Fibroblast of skin of left biceps (primary cell): ENCODE measurements around the gene NRIP1.

Source experiments
- DNase-seq, 2 experiments: peaks; one replicate each; pipeline ENCODE4 v3.0.0-alpha.2; 2013; ENCODE audit warnings: low read depth in 2 of 2

Gene NRIP1

GRCh38 chr21:14922980-14923379 lies 141.8 kb downstream of the NRIP1 start:
- DNase-seq = no peak

DNA sequence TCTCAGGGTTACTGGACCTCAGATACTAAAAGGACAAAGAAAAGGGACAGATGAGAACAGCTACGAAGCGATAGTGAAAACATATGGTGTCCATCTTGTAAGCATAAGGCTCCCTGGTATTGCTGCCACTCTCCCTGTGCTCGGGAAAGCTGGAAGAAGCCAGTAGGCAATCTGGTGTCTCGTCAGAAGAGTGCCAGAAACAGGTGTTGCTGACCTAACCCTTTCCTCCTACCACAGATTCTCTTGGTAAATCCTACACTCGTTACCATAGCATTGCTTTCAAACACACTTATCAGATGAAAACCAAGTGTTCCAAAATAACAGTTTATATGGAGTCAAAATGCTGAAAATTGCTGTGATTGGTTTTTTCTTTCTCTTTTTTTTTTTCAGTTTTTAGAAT lies 146.3 kb downstream of the NRIP1 start:
- DNase-seq = no peak

DNA sequence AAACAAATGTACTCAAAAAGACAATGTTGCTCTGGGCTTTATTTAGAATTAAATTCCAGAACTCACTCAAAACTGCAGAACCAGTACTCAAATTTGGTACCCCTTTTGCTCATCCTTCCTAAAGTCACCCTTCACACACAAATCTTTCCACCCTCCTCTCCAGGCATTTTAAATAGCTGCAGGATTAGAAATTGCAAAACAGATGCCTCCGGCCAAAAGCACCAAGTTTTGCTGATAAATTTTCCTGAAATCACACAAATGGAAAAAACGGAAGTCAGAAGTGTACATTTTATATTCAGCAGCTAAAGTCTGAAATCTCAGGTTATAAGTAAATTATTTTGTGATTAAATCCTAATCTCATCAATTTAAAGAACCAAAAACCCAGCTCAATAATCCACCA lies 147.0 kb downstream of the NRIP1 start:
- DNase-seq = no peak

DNA sequence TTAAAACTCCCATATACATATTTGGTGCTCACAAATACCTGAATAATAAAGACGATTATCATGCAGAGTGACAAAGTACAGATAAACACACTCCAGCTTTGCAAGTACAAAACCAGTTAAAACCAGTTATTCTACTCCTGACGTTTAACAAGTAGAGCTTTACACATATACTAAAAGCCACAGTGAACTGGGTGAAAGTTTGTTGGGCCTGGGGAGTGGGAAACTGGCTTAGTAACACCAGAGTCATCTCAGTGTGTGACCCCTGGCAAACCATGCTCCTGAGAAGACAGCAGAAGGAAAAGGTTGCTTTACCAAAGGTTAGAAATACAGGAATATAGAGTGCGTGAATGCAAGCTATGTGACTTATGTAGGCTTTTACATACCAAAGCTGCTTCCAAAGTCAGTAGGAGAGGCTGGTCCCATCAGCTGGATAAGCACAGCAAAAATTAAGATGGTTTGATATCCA lies 148.1 kb downstream of the NRIP1 start:
- no peak for DNase-seq

DNA sequence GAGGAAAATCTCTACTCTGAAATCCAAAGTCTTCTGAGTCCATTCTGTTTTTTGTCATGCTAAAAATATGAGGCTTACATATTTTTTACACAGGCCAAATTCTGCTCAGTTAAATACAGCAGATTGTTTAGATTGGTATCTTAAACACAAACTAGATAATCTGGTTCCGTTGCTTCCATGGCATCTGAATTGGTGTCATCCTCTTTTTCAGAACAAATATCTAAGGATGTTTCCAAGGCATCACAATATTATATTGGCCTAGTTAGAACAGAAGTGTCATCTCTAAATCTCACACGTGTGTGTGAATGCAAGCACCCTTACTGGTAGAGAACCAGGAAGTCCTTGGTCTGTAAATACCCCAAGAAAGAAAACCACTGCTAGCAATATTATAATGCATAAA lies 151.2 kb downstream of the NRIP1 start:
- no peak for DNase-seq

GRCh38 chr21:14911351-14911750 lies 153.4 kb downstream of the NRIP1 start:
- no peak for DNase-seq
